Measurements from ENCODE around the gene PLS1. TPM values are rescaled to one million over a fixed set of nuclear protein-coding genes. Genes with fewer than 3 reads are reported as not detected.

Gene PLS1
- total RNA-seq, 3 donors from 2014 or later (not counting 1 experiment from before 2014, with no cell fraction given), result 1.2 to 2.6 (median 1.6) TPM

GRCh38 chr3:142663865-142664264 is 67.7 kb downstream of the PLS1 start:
- DNase-seq (no peak), ATAC-seq (no peak)
- Histone ChIP-seq H3K27me3 (ENCODE audit: control insufficient read depth, insufficient read depth, low read length) (no peaks in the 10 kb centered on the region), H3K4me1 (ENCODE audit: control insufficient read depth, insufficient read depth, low read length) (no peaks in the 10 kb centered on the region), H3K9me3 (ENCODE audit: control insufficient read depth, insufficient read depth, low read length) (no peaks in the 10 kb centered on the region), H3K36me3 (ENCODE audit: control insufficient read depth, insufficient read depth, low read length) (no peaks in the 10 kb centered on the region), H3K4me3 (ENCODE audit: low read length) (no peak overlapping the region), H3K27ac (ENCODE audit: low read length) (no peak overlapping the region)
- Mint-ChIP-seq H3K4me3 (no peak overlapping the region), H3K4me1 (no peaks in the 10 kb centered on the region), H3K27me3 (ENCODE audit: low read depth in 2 of 2) (peaks cover 0 to 7% of the 10 kb centered on the region in 2 donors), H3K27ac (no peak overlapping the region), H3K36me3 (no peaks in the 10 kb centered on the region), H3K9me3 (no peaks in the 10 kb centered on the region)
- intact Hi-C loops (cut with micrococcal nuclease), result no loop called here
- no peak for TF ChIP-seq CTCF (IDR thresholded peaks at IDR 0.05)
- WGBS (ENCODE audit: insufficient coverage), result 80% methylated on average over 1 of the region's 1 CpG

GRCh38 chr3:142664311-142664710 is 68.1 kb downstream of the PLS1 start:
- Mint-ChIP-seq H3K27ac (no peak overlapping the region), H3K9me3 (no peaks in the 10 kb centered on the region), H3K36me3 (no peaks in the 10 kb centered on the region), H3K4me1 (no peaks in the 10 kb centered on the region), H3K4me3 (no peak overlapping the region), H3K27me3 (ENCODE audit: low read depth in 2 of 2) (peaks cover 0 to 7% of the 10 kb centered on the region in 2 donors)
- Histone ChIP-seq H3K27me3 (ENCODE audit: control insufficient read depth, insufficient read depth, low read length) (no peaks in the 10 kb centered on the region), H3K4me3 (ENCODE audit: low read length) (no peak overlapping the region), H3K4me1 (ENCODE audit: control insufficient read depth, insufficient read depth, low read length) (no peaks in the 10 kb centered on the region), H3K36me3 (ENCODE audit: control insufficient read depth, insufficient read depth, low read length) (no peaks in the 10 kb centered on the region), H3K9me3 (ENCODE audit: control insufficient read depth, insufficient read depth, low read length) (no peaks in the 10 kb centered on the region), H3K27ac (ENCODE audit: low read length) (no peak overlapping the region)
- TF ChIP-seq CTCF (IDR thresholded peaks at IDR 0.05), result no peak
- no peak for ATAC-seq
- no peak for DNase-seq
- WGBS (ENCODE audit: insufficient coverage), result no CpG with 5 or more reads among the region's 2 CpGs
- intact Hi-C loops (cut with micrococcal nuclease), result no loop called here

GRCh38 chr3:142664819-142665218 is 68.6 kb downstream of the PLS1 start:
- DNase-seq, result no peak

More at GRCh38 chr3:142664819-142665218, 68.6 kb downstream of the PLS1 start:
- no peak for ATAC-seq
- Mint-ChIP-seq H3K9me3 (no peaks in the 10 kb centered on the region), H3K27ac (no peak overlapping the region), H3K36me3 (no peaks in the 10 kb centered on the region), H3K4me3 (no peak overlapping the region), H3K27me3 (ENCODE audit: low read depth in 2 of 2) (peaks cover 0 to 7% of the 10 kb centered on the region in 2 donors), H3K4me1 (no peaks in the 10 kb centered on the region)
- no peak for TF ChIP-seq CTCF (IDR thresholded peaks at IDR 0.05)
- no peaks in the 10 kb centered on the region for H3K4me1 ChIP-seq (ENCODE audit: control insufficient read depth, insufficient read depth, low read length)
- no peaks in the 10 kb centered on the region for H3K9me3 ChIP-seq (ENCODE audit: control insufficient read depth, insufficient read depth, low read length)
- intact Hi-C loops (cut with micrococcal nuclease), result no loop called here
- H3K27ac ChIP-seq (ENCODE audit: low read length), result no peak overlapping the region
- no CpG with 5 or more reads among the region's 2 CpGs for WGBS (ENCODE audit: insufficient coverage)
- H3K36me3 ChIP-seq (ENCODE audit: control insufficient read depth, insufficient read depth, low read length), result no peaks in the 10 kb centered on the region
- H3K27me3 ChIP-seq (ENCODE audit: control insufficient read depth, insufficient read depth, low read length), result no peaks in the 10 kb centered on the region
- no peak overlapping the region for H3K4me3 ChIP-seq (ENCODE audit: low read length)
